ENCODE data around the gene TH. TPM values are rescaled to one million over a fixed set of nuclear protein-coding genes. Genes with fewer than 3 reads are reported as not detected.

TH gene
- total RNA-seq = under 0.01 TPM

DNA sequence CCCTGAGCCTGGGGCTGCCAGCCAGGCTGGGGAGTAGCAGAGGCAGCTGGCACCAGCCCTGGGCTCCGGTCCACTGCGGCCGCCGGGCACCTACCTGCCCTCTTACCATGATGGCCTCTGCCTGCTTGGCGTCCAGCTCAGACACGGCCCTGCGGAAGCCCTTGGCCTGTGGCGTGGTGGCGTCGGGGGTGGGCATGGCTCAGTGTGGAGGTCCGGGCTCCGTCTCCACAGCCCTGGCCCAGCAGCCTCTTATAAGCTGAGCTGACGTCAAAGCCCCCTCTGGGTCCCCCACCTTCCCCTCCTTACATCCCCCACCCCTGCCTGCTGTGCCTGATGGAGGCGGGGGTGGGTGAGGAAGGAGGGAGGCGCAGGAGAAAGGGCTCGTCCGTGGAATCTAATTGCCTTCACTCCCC, at the start of gene TH:
TH (minus strand) TSS at position 225 of the 413 bp plus-strand sequence; CDS start at position 196, 29 bp downstream.
- DNase-seq (ENCODE audit: low read depth in 2 of 3, low spot score in 2 of 3) = no peak

GRCh38 chr11:2221024-2221423, 49.4 kb upstream of the TH start:
- DNase-seq (ENCODE audit: low read depth in 2 of 3, low spot score in 2 of 3) = no peak

- no peak for DNase-seq (ENCODE audit: low read depth in 2 of 3, low spot score in 2 of 3)
Observed at GRCh38 chr11:2220173-2220771, 48.7 kb upstream of the TH start.

DNA sequence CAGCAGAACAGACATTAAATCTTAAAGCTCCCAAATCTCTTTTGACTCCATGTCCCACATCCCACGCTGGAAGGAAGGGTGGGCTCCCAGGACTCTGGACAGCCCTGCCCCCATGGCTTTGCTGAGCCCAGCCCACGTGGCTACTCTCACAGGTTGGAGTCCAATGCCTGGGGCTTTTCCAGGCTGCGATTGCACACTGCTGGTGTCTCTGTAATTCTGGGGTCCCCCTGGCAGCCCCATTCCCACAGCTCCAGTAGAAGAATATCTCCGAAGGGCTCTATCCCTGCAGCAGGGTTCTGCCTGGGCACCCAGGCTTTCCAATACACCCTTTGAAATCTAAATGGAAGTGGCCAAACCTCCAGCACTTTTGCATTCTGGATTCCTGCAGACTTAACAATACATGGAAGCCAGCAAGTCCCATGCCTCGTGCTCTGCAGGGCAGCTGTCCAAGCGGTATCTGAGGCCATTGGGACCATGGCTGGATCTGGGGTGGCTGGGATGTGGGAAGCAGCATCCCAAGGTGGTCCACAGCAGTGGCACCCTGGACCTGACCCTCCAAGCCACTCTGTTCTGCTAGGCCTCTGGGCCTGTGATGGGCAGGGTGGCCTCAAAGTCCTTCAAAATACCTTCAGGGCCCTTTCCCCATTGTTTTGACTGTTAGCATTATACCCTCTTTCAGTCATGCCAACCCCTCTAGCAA, 47.9 kb upstream of the TH start:
- DNase-seq (ENCODE audit: low read depth in 2 of 3, low spot score in 2 of 3) = no peak

- DNase-seq (ENCODE audit: low read depth in 2 of 3, low spot score in 2 of 3) = no peak
Observed at GRCh38 chr11:2218031-2218633, 46.5 kb upstream of the TH start.

DNA sequence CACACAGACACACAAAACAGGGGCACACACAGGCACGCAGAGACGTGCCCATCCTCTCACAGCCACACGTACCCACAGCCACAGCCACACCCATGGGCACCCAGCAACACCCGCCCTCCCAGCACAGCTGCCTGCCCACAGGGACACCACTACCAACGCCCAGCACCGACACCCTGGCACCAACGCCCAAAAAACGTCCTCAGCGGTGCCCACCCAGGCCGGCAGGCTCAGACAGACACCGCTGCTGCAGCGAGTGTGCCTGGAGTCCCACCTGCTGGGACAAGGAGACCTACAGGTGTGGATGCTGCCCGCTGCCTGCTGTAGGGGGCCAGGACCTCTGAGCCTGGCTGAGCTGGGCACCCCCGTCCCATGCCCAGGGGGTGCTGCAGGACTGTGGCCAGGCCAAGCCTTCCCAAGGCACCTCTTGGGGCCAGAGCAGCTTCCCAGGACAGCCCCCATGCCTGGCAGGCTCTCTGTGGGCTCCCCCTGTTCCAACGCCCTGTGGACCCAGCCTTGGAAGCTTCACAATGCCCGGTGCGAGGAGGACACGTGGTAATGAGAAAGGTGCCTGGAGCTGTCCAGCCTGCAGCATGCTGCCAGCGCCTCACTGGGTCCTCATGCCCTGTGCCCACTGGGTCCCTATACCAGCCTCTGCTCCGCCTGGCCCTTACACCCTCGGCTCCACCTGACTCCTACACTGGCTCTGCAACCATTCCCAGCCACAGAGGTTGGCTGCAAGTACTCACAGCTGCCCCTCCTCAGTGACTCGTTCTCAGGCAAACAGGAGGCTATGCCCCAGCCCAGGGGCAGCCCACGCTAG, 45.8 kb upstream of the TH start:
- no peak for DNase-seq (ENCODE audit: low read depth in 2 of 3, low spot score in 2 of 3)

DNA sequence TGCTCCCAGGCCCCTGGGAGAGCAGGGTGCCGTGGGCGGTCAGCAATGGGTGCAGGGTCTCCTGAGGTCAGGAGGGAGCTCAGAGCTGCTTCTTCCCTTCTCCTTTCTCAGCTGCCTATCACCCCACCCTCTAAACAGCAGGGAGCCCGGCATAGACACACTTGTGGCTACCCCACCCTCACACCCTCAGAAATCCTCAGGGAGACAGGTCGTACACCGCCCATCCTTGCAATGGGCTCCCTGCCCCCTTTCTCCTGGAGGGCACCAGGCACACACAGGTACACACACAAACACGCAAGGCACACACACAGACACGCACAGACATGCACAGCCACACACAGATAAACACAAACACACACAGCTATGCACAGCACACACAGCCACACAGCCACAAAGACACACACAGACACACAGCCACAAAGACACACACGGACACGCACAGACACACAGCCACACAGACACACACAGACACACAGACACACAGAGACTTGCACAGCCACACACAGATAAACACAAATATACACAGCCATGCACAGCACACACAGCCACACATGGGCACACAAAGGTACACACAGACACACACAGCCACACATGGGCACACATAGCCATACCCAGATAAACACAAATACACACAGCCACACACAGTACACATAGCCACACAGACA, 44.9 kb upstream of the TH start:
- DNase-seq (ENCODE audit: low read depth in 2 of 3, low spot score in 2 of 3) = no peak

DNA sequence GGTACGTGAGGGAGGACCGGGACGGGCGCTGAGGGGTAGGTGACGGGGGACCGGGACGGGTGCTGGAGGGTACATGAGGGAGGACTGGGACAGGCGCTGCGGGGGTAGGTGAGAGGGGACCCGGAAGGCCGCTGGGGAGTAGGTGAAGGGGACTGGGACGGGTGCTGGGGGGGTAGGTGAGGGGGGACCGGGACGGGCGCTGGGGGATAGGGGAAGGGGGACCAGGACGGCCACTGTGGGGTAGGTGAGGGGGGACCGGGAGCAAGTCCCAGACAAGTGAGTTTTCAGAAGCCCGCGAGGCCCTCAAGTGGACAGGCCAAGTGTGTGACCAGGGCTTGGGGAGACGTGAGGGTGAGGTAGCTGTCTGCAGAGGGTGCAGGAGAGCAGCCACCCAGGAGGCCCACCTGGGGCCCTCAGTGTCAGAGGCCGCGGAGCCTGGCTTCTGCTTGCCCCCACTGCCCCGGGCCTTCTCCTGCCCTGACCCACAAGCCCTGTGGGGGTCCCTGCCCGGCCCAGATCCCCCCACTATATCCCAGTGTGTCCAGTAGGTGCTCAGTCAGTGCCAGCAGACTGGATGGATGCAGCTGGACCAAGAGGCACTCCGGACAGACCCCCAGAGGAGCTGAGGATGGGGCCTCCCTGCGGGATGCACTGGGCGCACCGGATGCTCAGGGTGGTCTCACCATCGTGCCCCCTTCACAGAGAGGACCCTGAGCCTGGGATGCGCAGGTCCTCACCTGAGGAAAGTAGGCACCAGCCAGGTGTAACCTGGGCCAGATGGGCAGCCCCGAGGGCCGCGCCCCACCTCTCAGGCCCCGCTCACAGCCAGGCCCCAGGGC, 44.2 kb upstream of the TH start:
- no peak for DNase-seq (ENCODE audit: low read depth in 2 of 3, low spot score in 2 of 3)

- no peak for DNase-seq (ENCODE audit: low read depth in 2 of 3, low spot score in 2 of 3)
Observed at GRCh38 chr11:2215230-2215560, 43.6 kb upstream of the TH start.

DNA sequence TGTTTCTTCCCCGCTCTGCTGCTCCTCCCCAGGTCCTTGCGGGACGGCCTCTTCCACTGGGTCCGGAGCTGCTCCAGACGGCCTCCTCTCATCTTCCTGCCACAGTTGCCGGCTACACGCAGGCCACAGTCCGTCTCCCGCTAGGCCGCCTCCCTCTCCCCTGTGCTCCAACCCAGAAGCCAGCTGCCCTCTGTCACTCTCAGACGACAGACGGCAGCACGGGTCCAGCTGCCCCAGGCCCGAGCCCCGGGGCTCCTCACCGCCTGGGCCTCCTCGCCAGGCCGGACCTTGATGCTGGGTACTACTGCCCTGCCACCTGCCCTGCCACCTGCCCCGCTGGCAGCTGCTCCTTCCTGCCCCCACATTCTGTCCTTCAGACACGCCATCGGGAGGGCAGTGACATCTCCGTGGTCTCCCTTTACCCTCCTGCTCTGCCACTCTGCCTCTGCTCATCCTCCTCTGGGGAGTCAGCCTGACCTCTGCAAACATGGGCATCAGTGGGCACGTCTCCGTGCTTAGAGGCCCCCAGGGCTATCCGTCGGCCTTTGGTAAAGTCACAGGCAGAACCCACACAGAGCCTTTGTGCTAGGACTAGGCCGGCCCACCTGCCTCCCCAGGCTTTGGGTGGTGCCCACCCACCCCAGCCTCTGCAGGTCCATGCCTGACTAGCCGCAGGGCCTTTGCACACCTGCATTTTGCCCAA, 43.1 kb upstream of the TH start:
- no peak for DNase-seq (ENCODE audit: low read depth in 2 of 3, low spot score in 2 of 3)

- no peak for DNase-seq (ENCODE audit: low read depth in 2 of 3, low spot score in 2 of 3)
Observed at GRCh38 chr11:2213890-2214526, 42.4 kb upstream of the TH start.

- DNase-seq (ENCODE audit: low read depth in 2 of 3, low spot score in 2 of 3) = peak in 1 of 3 donors; percentile 43
Observed at GRCh38 chr11:2213384-2213842, 41.8 kb upstream of the TH start.

DNA sequence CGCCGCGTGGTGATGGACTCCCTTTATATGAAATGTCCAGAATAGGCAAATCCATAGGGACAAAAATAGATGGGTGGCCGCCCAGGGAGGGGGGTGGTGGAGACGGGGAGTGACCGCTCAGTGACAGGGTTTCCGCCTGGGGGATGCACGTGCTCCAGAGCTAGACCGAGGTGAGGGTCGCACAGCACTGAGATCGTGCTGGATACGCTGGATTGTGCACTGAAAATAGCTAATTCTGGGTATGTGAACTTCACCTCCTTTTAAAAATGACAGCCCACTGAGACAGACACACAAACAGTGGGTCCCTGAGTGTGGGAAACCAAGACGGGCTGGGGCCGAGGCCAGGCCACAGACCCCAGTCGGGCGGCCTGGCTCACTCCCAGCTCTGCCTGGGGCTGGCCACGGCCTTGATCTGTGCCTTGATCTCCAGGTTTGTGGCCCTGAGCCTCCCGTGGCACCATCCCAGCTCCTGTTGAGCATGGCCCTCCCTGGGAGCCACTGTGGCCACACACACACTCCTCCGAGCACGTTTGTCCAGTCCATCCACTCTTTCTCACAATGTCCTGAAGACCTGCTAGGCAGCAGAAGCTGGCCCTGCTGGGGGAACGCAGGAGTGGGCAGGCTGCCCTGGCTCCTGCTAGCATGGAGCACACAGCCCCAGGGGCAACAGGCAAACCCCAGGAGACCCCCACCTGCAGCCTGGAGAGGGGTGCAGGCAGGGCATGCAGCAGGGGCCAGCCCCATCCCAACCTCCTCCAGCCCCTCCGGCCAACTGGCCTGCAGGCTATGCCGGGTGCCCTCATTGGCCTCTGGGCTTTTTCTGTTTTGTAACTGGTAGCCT, 41.0 kb upstream of the TH start:
- DNase-seq (ENCODE audit: low read depth in 2 of 3, low spot score in 2 of 3) = no peak

GRCh38 chr11:2211113-2211971, 39.7 kb upstream of the TH start:
- no peak for DNase-seq (ENCODE audit: low read depth in 2 of 3, low spot score in 2 of 3)

GRCh38 chr11:2210366-2211112, 38.9 kb upstream of the TH start:
- no peak for DNase-seq (ENCODE audit: low read depth in 2 of 3, low spot score in 2 of 3)

DNA sequence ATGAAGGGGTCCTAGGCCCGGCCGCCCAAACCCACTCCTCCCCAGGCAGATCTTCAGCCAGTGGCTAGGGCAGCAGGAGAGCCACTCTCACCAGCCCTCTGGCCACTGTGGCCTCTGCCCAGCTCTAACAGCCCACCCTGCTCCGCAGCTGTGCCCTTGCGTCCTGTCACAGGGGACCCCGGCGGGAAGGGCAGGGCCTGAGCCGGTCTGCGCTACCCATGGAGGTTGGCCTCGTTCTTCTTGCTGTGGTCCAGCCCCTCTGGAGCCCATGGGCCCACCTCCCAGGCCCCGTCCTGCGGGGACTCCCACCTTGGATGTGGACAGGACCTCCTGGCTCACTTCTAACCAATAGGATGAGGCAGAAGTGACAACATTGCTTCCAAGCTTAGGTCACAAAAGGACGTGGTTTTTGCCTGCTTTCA, 38.3 kb upstream of the TH start:
- DNase-seq (ENCODE audit: low read depth in 2 of 3, low spot score in 2 of 3) = no peak
